K562 (cell line): Measurements from ENCODE around the gene FUT4. TPM values are rescaled to one million over a fixed set of nuclear protein-coding genes. Genes with fewer than 3 reads are reported as not detected.

ENCODE experiments used
- CTCF ChIP-seq, 3 experiments: IDR thresholded peaks in 2 of 3; conservative IDR thresholded peaks in 1 of 3; 2 replicates each; pipeline ENCODE4 v1.5.1; 2011 to 2012; ENCODE audit warnings: low read length in 3 of 3, mild to moderate bottlenecking in 3 of 3, control low read depth in 2 of 3, improper control_type of control experiment in 1 of 3, inconsistent platforms in 1 of 3, low read depth in 1 of 3, mixed read lengths in 1 of 3, moderate library complexity in 1 of 3; ENCODE audit not compliant: insufficient read depth in 2 of 3
- E2F4 ChIP-seq: sonication (generic); formaldehyde crosslinking; IDR thresholded peaks from 2 replicates; pipeline ENCODE4 v1.8.0; 2022; ENCODE audit warnings: mild to moderate bottlenecking, low read depth, missing genetic modification reagents
- MAZ ChIP-seq, 2 experiments: fragments of 450-650 bp in 1 of 2; sonication (generic) in 1 of 2; formaldehyde crosslinking; IDR thresholded peaks in 1 of 2; conservative IDR thresholded peaks in 1 of 2; 2 replicates each; pipeline versions ENCODE4 v1.4.0 to v1.5.0; 2020; ENCODE audit warnings: mild to moderate bottlenecking in 1 of 2, missing genetic modification reagents in 1 of 2
- MEIS2 ChIP-seq: fragments of 450-650 bp; IDR thresholded peaks from 2 replicates; pipeline ENCODE4 v1.6.1; 2014; ENCODE audit warnings: mild to moderate bottlenecking; ENCODE audit not compliant: partially characterized antibody
- RAD21 ChIP-seq, 2 experiments: fragments of 250-450 bp in 1 of 2; fragments of 450-650 bp in 1 of 2; sonication (Bioruptor Pico) in 1 of 2; formaldehyde crosslinking in 1 of 2; IDR thresholded peaks in 1 of 2; conservative IDR thresholded peaks in 1 of 2; 2 replicates each; pipeline versions ENCODE4 v1.4.0 to v1.8.0; 2020 to 2022; ENCODE audit warnings: mild to moderate bottlenecking in 2 of 2, moderate library complexity in 1 of 2
- ZNF507 ChIP-seq: conservative IDR thresholded peaks from 2 replicates; pipeline ENCODE4 v1.6.1; 2017; ENCODE audit warnings: missing genetic modification characterization, missing compliant biosample characterization
- polyA plus RNA-seq, 8 experiments: library from polyadenylated mRNA; depleted of rRNA in 4 of 8; stranded (reverse) in 5 of 8; unstranded in 3 of 8; fragments of >200 nt; fragmentation: Nextera tagmentation in 2 of 8; fragmentation: Illumina TruSeq in 1 of 8; extraction: Ambion mirVana in 2 of 8; extraction: Trizol in 1 of 8; gene quantifications; 2 replicates each; pipeline versions ENCODE4 v1.2.1 to v1.2.3, GENCODE V29; 2011 to 2014; ENCODE audit warnings: inconsistent platforms in 1 of 8, missing spikeins in 1 of 8
- total RNA-seq, 7 experiments: library from RNA; depleted of rRNA in 6 of 7; stranded (reverse); fragments of >200 nt in 6 of 7; fragmentation: Illumina TruSeq in 2 of 7; extraction: Trizol in 2 of 7; gene quantifications; 2 replicates each; pipeline versions ENCODE4 v1.2.1 to v1.2.3, GENCODE V29; 2011 to 2021; ENCODE audit warnings: low replicate concordance in 1 of 7
- TF ChIP-seq, protein P1 (sequence below): fragments of 450-650 bp; formaldehyde crosslinking; IDR thresholded peaks from 2 replicates; pipeline ENCODE4 v1.4.0; 2020; ENCODE audit warnings: mild to moderate bottlenecking, moderate library complexity
- TF ChIP-seq, protein P2 (sequence below), 2 experiments: fragments of 450-650 bp; formaldehyde crosslinking in 1 of 2; IDR thresholded peaks; 2 replicates each; pipeline versions ENCODE4 v1.4.0 to v1.6.1; 2014 to 2020; ENCODE audit warnings: mild to moderate bottlenecking in 2 of 2, borderline replicate concordance in 1 of 2, low read depth in 1 of 2

The FUT4 gene
- total and polyA plus RNA-seq, 9 of the 15 experiments (the other 6 are each of a cell fraction or from before 2014, with no cell fraction given): 1.1 to 8.9 (median 5.5) TPM

GRCh38 chr11:94504689-94505293, 38.9 kb upstream of the FUT4 start (continued):
- TF ChIP-seq CTCF (IDR thresholded peaks at IDR 0.05 in 2 of 3, conservative IDR thresholded peaks at IDR 0.05 in 1 of 3; ENCODE audit: insufficient read depth in 2 of 3, low read depth in 1 of 3, low read length in 3 of 3): peak; percentile 52 to 75 (median 53); a peak in 4 of 6 replicates
- TF ChIP-seq, protein P1, sequence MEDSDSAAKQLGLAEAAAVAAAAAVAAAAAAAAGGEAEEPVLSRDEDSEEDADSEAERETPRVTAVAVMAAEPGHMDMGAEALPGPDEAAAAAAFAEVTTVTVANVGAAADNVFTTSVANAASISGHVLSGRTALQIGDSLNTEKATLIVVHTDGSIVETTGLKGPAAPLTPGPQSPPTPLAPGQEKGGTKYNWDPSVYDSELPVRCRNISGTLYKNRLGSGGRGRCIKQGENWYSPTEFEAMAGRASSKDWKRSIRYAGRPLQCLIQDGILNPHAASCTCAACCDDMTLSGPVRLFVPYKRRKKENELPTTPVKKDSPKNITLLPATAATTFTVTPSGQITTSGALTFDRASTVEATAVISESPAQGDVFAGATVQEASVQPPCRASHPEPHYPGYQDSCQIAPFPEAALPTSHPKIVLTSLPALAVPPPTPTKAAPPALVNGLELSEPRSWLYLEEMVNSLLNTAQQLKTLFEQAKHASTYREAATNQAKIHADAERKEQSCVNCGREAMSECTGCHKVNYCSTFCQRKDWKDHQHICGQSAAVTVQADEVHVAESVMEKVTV (CRISPR knock-in tag): peak; percentile 76
- TF ChIP-seq, protein P2, sequence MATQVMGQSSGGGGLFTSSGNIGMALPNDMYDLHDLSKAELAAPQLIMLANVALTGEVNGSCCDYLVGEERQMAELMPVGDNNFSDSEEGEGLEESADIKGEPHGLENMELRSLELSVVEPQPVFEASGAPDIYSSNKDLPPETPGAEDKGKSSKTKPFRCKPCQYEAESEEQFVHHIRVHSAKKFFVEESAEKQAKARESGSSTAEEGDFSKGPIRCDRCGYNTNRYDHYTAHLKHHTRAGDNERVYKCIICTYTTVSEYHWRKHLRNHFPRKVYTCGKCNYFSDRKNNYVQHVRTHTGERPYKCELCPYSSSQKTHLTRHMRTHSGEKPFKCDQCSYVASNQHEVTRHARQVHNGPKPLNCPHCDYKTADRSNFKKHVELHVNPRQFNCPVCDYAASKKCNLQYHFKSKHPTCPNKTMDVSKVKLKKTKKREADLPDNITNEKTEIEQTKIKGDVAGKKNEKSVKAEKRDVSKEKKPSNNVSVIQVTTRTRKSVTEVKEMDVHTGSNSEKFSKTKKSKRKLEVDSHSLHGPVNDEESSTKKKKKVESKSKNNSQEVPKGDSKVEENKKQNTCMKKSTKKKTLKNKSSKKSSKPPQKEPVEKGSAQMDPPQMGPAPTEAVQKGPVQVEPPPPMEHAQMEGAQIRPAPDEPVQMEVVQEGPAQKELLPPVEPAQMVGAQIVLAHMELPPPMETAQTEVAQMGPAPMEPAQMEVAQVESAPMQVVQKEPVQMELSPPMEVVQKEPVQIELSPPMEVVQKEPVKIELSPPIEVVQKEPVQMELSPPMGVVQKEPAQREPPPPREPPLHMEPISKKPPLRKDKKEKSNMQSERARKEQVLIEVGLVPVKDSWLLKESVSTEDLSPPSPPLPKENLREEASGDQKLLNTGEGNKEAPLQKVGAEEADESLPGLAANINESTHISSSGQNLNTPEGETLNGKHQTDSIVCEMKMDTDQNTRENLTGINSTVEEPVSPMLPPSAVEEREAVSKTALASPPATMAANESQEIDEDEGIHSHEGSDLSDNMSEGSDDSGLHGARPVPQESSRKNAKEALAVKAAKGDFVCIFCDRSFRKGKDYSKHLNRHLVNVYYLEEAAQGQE (IDR thresholded peaks at IDR 0.05; ENCODE audit: borderline replicate concordance): peak; percentile 57
- TF ChIP-seq, protein P2 (CRISPR knock-in tag; IDR thresholded peaks at IDR 0.05; ENCODE audit: low read depth): no peak
- peak; percentile 34 for TF ChIP-seq MEIS2
- no peak for TF ChIP-seq MAZ (CRISPR knock-in tag; conservative IDR thresholded peaks at IDR 0.05 in 1 of 2, IDR thresholded peaks at IDR 0.05 in 1 of 2)
- TF ChIP-seq ZNF507: no peak
- peak; percentile 81 to 86 for TF ChIP-seq RAD21 (CRISPR knock-in tag; conservative IDR thresholded peaks at IDR 0.05 in 1 of 2, IDR thresholded peaks at IDR 0.05 in 1 of 2)
- TF ChIP-seq E2F4 (CRISPR knock-in tag): no peak
